ENCODE measurements around the gene CHST3.

DNA sequence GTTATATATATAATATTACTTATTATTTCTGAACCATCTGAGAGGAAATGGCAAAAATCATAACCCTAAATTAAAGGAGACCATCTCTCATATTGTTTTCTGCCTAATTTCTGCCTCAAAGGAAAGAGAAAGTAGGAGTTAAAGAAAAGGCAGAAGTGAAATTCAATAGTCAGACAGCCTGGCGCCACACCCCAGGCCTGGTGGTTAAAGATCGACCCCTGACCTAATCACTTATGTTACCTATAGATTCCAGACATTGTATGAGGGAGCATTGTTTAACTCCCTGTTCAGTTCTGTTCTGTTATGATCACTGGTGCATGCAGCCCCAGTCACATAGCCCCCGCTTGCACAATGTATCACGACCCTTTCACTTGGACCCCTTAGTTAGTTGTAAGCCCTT is 24.9 kb upstream of the CHST3 start:
- TF ChIP-seq, protein P1, sequence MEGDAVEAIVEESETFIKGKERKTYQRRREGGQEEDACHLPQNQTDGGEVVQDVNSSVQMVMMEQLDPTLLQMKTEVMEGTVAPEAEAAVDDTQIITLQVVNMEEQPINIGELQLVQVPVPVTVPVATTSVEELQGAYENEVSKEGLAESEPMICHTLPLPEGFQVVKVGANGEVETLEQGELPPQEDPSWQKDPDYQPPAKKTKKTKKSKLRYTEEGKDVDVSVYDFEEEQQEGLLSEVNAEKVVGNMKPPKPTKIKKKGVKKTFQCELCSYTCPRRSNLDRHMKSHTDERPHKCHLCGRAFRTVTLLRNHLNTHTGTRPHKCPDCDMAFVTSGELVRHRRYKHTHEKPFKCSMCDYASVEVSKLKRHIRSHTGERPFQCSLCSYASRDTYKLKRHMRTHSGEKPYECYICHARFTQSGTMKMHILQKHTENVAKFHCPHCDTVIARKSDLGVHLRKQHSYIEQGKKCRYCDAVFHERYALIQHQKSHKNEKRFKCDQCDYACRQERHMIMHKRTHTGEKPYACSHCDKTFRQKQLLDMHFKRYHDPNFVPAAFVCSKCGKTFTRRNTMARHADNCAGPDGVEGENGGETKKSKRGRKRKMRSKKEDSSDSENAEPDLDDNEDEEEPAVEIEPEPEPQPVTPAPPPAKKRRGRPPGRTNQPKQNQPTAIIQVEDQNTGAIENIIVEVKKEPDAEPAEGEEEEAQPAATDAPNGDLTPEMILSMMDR (IDR thresholded peaks at IDR 0.05), result no peak
- no peak for TF ChIP-seq POLR2AphosphoS5 (IDR thresholded peaks at IDR 0.05)
- no peak for TF ChIP-seq EP300 (IDR thresholded peaks at IDR 0.05)
- TF ChIP-seq POLR2A (IDR thresholded peaks at IDR 0.05), result no peak
